NCI-H2196 (cell line): ENCODE results near the gene SFRP5.

Source experiments
- DNase-seq: peaks from one replicate; lab custom pipeline; 2025; ENCODE audit not compliant: unreplicated experiment; lab: John Stamatoyannopoulos, UW

SFRP5 gene

DNA sequence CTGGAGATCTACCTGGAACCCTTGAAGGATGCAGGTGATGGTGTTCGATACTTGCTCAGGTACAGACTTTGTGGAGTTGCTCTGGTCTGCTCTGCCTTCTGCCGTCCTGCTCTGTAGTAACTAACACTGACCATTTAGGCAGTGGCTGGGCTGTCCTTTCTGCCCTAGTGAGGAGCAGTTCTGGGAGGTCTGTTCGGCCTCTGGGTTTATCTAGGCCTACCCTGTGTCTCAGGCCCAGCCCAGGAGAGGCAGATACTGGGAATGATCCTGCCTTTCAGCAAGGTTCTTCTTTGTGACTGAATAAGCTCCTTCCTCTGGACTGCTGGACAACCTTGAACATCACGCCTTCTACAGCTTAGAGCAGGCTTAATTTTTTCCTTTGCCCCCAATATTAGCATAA, 33.2 kb downstream of the SFRP5 start:
- DNase-seq: no peak

DNA sequence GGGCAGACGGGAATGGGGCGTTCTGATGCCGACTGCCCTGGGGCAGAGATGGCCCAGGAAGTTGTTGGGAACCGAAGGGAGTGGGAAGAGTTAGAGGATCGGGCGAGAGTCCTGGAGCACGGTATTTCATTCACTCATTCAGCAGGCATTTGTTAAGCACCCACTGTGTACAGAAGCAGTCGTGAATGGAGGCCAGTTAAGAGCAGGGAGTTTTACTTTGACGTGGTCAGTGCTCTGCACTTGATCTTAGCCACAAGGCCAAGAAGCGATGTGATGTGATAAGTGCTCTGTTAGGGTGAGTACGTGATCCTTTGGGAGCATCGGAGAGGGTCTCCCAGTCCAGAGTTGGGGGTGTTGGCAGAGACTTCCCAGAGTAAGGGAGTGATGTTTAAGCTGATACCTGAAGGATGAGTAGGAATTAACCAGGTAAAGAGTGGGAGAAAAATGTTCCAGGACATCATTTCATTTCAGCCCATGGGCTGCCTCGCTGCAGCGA, 34.0 kb downstream of the SFRP5 start:
- no peak for DNase-seq

DNA sequence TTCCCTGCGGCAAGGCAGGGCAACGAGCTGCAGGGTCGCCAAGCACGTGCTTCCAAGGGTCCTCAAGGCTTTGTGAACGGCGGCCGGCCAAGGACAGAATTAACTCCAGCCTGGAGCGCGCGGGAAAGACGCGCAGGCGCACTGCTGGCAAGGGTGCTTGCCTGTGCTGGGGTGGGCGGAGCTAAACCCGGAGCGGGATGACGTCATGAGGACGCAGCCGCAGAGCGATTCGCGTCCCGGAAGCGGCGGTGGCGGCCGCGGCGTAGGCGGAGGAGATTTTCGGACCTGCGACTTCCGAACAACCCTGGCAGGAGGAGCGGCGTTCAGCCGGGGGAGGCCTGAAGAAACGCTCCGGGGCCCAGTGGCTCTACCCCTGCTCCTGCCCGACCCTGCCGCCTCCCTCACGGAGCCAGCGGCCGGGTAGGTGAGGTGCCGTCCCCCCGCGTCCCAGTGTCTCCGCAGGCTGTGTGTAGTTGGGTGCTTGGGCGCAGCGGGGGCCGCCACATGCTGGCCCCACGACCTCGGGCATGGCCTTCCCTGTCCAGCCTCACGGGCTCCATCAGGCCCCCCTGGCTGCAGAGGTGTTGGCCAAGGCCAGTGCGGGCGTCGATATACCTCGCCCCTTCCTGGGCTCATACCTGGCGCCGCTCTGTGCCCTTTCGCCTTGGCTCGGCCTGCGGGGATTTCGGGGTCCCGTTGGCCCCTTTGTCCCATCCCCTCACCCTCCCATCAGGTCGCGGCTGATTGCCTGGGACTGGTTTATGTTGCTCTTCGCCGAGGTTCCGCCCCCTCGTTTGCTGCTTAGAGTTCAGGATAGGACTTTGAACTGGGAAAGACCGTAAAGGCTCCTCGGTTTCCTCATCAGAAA, 34.7 kb downstream of the SFRP5 start, which contains the start of gene ZFYVE27:
Gene ZFYVE27, plus strand, starts transcription at position 227 of the 868 bp plus-strand sequence. CDS start 1,350 bp downstream, outside the sequence.
- peak; percentile 97 for DNase-seq

DNA sequence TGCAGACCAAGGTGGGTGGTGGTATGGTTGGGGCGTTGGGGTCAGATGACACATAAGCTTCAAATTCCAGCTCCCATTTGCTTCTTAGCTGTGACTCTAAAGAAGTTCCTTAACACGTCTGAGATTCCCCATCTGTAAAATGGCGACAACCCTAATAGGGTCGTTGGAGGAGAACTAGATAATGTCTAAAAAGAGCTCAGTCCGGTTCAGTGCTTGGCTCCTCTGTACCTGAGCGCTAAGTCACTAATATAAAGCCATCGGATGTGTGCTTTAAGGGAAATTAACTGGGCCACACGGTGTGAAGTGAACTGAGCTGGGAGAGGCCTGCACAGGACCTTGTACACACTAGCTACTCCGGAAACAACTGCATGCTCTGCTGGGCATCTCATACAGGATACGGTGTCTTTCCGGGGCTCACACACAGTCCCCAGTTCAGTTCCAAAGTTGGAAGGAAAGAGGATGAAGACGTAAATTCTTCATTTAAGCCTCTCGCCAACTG, 35.3 kb downstream of the SFRP5 start:
- DNase-seq: peak; percentile 58

DNA sequence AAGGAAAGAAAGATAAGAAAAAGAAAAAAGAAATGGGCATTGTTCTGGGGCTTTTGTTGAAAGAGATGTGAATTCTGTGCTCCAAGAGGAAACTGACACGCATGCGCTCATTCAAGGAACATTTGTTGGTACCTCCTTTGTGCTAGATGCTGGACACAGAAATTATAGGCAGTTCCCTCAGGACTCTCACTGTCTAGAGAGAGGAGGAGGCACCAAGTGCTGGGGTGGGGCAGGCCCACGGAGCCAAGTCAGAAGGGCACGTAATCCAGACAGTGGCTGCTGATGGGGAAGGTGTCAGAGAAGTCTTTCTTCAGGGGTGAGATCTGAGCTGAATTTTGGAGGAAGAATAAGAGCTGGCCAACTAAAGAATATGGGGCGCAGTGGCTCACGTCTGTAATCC, 37.8 kb downstream of the SFRP5 start:
- DNase-seq: no peak

DNA sequence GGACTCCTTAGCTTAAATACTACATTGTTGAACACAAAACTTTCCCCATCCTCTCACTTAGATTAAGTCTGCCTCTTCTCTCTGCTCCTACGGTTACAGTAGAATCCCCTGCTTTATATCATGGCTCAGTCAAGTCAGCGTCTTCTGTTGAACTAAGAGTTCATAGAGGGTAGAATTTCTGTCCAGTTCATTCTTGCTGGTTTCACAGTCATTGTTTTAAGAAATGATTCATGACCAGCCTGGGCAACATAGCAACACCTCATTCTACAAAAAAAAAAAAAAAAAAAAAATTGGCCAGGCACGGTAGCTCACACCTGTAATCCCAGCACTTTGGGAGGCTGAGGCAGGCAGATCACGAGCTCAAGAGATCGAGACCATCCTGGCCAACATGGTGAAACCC, 38.5 kb downstream of the SFRP5 start:
- DNase-seq: no peak

DNA sequence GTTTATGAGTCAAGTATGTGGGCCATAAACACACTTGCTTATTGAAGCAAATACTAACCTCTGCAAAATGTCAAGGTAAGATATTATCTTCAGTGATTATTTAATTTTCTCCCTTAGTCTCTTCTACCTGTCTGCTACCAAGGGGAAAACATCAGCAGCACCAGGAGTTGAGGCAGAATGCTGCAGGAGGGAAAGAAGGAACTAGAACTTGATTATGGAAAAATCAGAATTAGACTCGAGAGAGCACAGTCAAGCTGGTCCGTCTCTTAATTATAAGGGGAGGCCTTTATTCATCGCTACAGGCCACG, 39.8 kb downstream of the SFRP5 start:
- DNase-seq: no peak

DNA sequence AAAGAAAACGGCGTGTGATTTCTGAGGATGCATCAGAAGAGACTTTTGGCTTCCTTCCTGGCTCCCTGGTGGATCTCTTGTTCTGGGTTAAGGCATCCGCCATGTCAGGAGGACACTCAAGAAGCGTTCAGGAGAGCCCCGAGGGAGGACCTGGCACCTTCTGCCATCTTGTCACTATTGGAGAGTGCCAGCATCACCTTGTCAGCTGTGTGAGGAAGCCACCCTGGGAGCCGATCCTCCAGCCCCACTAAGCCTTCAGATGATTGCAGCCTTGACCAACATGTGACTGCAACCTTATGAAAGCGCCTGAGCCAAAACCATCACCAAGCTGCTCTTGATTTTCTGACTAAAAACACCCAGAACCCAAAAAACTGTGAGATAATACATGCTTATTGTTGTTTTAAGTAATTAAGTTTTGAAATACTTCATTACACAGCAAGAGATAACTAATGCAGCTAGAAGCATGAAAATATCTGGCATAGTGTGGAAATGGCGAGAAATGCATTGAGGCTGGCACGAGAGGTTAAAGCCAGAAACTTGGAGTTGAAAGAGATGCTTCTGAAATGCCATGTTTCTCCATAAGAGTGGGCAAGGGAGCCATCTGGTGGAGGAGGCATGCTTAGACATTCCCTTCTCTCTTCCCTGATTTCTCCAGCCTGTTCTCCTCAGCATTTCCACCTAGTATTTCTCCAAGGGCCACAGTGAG, 40.3 kb downstream of the SFRP5 start:
- peak; percentile 83 for DNase-seq

DNA sequence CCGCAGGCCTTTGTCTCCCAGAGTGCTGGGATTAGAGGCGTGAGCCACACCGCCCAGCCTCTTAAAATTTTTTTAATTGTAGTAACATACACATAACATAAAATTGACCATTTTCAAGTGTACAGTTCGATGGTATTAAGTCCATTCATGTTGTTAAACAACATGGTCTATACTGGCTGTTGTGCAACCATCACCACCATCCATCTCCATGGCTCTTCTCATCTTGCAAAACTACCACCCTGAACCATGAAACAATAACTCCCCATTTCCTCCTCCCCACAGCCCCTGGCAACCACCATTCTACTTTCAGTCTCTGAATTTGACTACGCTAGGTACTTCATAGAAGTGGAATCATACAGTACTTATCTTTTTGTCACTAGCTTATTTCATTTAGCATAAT, 42.8 kb downstream of the SFRP5 start:
- DNase-seq: no peak

DNA sequence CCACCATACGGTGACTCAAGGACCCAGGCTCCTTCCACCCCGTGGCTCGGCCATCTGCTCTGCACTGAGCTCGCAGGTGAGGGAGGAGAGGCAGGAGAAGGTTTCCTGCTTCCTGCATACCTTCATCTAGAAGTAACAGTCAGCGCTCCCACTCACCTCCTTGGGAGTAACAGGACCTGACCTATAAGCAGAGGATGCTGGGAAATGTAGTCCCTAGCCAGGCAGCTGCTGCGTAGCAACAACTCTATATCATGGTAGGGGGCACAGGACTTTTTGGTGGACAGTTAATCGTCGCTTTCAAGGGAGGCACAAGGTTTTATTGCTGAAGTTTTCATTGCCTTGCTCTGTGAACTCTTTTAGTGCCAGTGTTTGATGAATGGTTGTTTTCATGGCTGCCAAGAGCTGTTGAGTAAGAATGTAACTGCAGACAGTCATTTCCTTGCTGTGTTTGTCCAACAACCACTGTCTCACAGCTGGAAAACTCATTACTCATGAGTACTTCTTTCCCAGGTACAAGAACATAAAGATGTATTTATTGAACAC, 45.1 kb downstream of the SFRP5 start:
- DNase-seq: no peak

DNA sequence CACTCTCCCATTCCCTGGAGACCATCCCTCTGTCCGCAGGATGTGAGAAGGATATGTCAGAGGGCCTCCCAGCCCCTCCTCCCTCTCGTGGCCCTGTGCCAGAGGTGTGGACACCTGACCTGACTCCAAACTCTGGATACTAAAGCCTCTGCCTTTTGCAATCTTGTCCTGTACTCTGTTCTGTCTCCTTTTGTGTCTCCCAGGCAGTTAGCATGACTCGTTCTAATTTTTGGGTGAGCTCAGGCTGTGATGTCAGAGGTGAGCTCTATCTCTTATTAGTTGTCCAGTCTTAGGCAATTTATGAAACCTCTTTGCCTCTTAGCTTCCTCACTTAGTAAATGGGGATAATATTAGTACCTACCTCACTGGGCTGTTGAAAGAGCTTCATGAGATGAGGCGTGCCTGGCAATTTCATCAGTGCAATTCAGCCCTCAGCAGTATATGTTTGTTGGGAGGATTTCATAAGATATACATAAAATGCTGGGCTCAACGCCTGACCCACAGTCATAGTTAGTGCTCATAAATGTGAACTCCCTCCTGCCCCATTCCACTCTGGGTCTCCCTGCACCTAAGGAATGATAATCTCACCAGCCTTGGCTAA, 47.4 kb downstream of the SFRP5 start:
- DNase-seq: peak; percentile 21

DNA sequence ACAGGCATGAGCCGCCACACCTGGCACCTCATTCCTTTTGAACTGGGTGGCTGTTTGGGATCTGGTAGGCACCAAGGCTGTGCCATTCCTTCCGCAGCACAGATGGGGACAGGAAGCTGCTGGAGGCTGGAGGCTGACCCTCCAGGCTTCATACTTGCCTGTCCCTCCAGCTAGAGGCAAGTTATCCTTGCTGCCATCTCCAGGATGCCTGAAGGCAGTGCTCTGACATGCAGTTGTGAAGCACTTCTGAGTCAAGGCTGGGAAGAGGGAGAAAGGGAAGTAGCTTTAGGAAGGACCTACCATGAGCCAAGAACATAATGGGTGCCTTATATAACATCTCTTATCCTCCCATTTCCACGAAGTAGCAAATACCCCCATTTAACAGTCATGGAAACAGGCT, 48.8 kb downstream of the SFRP5 start:
- DNase-seq: no peak

DNA sequence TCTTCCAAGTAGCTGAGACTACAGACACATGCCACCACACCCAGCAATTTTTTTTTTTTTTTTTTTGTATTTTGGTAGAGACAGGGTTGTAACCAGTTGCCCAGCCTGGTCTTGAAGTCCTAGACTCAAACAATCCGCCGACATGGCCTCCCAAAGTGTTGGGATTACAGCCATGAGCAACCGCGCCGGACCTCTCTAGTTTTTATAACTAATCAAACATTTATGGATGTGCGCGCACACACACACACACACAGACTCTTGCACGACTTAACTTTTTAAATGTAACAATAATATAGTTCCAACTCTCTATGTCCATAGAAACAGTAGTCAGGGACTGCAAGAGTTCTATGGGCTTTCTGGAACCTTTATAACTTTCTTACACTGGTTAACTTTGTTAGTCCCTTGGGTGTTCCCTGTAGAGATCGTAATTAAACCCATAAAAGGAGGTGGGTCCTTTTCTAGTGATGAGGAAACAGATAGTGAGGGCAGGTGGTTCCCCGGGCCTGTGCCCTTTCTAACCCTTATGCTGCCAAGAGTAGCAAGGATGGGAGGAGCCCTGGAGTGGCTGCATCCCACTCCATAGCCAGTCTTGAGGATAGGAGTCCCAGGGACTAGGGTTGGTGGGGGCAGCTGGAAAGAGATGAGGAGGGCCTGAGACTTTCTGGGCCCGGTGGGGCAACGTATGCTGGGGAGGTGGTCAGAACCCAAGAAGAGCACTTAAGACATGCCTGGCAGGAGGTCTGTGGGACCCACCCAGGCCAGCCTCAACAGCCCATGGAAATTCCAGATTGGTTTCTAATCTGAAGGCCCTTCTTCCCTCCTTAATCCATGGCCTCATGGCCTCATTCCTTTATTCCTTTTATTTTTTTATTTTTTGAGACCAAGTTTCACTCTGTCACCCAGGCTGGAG, 49.7 kb downstream of the SFRP5 start:
- DNase-seq: no peak

DNA sequence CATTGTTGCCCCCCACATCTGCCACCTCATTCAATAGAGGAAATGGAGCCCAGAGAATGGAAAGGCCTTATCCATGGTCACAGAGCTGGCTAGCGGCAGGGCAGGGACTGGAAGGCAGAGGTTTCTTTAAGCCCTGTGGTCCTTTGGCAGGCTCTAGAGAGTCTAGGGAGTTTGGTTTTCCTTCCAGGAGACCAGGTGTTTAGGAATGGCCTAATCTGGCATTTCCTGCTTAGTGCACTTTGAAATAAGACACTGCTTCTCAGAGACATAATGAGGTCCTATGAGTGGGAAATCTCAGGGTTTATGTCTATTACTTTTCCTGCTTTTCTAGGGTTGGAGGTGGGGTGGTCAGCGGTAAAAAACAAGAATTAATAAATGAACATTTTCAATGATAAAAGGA, 52.2 kb downstream of the SFRP5 start:
- DNase-seq: no peak

DNA sequence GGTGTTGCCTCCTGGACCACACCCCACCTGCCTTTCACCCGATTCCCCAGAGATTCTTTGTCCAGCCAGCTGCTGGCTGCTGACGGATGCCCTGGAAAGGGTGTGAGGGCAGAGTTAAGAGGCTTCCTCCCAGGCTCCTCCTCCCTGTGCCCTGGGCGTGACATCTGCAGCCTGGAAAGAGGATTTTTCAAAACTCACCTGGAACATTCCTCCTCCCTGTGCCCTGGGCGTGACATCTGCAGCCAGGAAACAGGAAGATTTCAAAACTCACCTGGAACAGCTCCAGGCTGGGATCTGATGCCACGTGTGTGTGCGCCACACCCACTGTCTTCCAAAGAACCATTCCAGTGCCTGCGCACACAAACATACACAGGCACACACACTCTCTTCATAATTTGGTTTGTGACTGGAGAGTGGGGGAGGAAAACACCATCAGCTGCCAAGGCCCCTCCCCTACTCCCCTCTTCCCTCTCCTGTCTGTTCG, 53.1 kb downstream of the SFRP5 start:
- DNase-seq: peak; percentile 88

DNA sequence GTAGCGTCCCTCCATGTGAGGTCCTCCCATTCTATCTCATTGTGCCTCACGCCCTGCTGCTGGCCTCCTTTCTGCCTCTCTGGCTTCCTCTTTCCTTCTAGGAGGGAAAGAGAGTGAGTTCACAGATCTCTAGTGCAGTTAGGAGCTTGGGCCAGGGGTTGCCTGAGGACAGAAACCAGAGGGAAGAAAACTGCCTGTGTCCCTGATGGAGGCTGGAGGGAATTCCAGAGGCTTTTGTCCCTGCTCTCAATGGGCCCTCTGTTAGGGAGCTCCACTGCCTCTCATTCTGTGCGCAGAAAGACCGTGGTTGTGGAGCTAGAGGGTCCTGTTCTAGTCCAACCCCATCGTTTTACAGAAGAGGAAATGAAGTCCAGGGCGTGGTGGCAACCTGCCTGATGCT, 53.6 kb downstream of the SFRP5 start:
- DNase-seq: no peak

DNA sequence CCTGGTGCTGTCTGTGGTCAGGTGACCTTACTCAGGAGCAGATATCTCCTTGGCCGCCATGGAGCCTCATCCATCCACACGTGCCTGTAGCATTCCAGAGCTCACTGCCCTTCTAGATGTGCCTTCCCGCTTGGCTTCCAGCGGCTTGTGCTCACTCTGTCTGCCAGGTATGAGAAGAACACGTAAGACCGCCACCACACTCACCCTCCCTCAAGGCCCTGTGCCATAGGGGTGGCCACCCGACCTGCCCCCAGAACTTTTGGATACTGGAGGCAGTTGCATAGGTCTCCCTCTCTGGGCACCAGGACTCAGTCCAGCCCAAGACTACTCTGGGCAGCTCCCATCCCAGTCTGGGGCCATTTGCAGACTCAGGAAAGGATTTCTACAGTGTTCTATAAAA, 54.2 kb downstream of the SFRP5 start:
- DNase-seq: no peak
